IPS-11a (cell line): ENCODE results near the gene HAUS1.
"Not testable (repeated sequence)": the region's sequence is repeated elsewhere in the genome, so short reads cannot be mapped to it uniquely, and the experiment has no call there.

ENCODE experiments used
- H3K4me3 ChIP-seq: one replicate; pipeline ENCODE4 v1.5.1; 2013; ENCODE audit warnings: low read depth, low read length, control low read depth

HAUS1 gene

GRCh38 chr18:46156124-46156745 lies 52.0 kb downstream of the HAUS1 start:
- no peak overlapping the region for H3K4me3 ChIP-seq

GRCh38 chr18:46156843-46157242 lies 52.7 kb downstream of the HAUS1 start:
- no peak overlapping the region for H3K4me3 ChIP-seq

DNA sequence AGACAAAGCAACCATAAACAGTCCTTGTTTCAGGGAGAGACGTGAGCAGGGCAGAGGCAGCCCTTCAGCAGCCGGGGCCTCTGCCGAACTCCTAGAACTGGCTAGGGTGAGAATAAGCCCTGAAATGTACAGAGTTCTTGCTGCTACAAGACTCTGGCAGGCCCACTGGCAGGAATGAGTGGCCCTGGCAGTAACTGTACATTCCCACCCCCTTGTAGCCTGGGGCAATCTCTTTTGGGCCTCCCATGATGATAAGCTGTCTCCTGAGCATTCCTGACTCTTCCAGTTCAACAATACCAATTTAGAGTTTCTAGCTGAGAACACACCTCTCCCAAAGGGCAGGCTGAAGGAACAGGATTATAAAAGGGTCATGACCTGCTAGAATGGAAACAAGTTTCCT lies 54.3 kb downstream of the HAUS1 start:
- no peak overlapping the region for H3K4me3 ChIP-seq

- H3K4me3 ChIP-seq, result no peak overlapping the region
Measured at GRCh38 chr18:46160050-46160798, 56.0 kb downstream of the HAUS1 start.

DNA sequence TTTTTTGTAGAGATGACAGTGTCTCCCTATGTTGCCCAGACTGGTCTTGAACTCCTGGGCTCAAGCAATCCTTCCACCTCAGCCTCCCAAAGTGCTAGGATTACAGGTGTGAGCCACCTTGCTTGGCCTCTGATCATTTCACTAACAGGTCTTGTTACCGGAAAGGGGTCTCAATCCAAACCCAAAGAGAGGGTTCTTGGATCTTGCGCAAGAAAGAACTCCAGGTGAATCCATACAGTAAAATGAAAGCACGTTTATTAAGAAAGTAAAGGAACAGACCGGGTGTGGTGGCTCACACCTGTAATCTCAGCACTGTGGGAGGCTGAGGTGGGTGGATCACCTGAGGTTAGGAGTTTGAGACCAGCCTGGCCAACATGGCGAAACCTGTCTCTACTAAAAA lies 56.7 kb downstream of the HAUS1 start:
- H3K4me3 ChIP-seq, result not testable (repeated sequence)

DNA sequence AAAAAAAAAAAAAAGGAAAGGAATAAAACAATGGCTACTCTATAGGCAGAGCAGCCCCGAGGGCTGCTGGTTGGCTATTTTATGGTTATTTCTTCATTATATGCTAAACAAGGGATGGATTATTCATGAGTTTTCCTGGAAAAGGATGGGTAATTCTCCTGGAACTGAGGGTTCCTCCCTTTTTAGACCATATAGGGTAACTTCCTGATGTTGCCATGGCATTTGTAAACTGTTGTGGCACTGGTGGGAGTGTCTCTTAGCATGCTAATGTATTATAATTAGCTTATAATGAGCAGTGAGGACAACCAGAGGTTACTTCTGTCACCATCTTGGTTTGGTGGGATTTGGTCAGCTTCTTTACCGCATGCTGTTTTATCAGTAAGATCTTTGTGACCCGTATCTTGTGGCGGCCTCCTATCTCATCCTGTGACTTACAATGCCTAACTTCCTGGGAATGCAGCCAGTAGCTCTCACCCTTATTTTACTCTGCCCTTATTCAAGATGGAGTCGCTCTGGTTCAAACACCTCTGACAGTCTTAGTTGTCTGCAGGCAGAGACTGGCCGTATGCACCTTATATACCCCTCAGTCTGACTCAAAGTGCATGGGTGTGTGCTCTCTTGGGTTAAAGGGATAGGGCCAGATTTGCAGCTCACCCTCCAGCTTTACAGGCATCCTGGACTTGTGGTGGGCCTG lies 57.7 kb downstream of the HAUS1 start:
- H3K4me3 ChIP-seq, result no peak overlapping the region

- no peak overlapping the region for H3K4me3 ChIP-seq
Measured at GRCh38 chr18:46163091-46163490, 58.9 kb downstream of the HAUS1 start.

DNA sequence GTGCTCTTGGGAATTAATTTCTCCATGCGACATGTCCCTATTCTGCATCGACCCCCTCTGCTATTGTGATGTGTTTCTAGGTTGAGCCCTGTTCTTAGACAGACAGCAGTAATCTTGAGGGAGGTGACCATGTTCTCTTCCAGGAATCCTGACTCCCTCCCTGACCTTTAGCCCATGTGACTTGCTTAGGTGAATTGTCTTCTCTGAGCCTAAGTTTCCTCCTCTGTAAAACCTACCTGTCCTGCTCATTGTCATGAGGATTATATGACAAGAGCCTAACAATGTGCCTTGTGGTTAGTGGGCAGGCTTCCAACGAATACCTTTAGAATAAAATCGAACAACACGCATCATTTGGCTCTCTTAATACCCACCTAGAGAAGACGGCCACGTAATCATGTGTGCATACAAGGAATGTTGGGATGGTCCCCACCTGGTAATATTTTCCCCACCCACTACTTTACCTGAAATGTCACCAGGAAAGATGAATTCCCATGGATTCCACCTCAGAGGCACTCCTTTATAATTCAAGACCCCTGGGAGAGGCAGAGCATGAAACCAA lies 59.8 kb downstream of the HAUS1 start:
- H3K4me3 ChIP-seq, result no peak overlapping the region

DNA sequence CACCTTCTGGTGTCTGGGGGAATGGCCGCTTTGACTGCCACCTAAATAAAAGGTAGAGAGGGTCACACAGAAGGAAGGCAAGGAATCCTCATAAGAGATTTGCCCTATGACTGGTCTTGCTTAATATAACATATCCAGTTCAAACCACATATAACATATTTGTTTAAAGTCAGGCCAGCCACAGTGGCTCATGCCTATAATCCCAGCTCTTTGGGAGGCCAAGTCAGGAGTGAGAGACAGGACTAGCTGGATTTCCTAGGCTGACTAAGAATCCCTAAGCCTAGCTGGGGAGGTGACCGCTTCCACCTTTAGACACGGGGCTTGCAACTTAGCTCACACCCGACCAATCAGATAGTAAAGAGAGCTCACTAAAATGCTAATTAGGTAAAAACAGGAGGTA lies 60.3 kb downstream of the HAUS1 start:
- not testable (repeated sequence) for H3K4me3 ChIP-seq

GRCh38 chr18:46164920-46165319 lies 60.7 kb downstream of the HAUS1 start:
- H3K4me3 ChIP-seq, result no peak overlapping the region

GRCh38 chr18:46166261-46166970 lies 62.2 kb downstream of the HAUS1 start:
- H3K4me3 ChIP-seq, result no peak overlapping the region

- no peak overlapping the region for H3K4me3 ChIP-seq
Measured at GRCh38 chr18:46167971-46168370, 63.8 kb downstream of the HAUS1 start.

DNA sequence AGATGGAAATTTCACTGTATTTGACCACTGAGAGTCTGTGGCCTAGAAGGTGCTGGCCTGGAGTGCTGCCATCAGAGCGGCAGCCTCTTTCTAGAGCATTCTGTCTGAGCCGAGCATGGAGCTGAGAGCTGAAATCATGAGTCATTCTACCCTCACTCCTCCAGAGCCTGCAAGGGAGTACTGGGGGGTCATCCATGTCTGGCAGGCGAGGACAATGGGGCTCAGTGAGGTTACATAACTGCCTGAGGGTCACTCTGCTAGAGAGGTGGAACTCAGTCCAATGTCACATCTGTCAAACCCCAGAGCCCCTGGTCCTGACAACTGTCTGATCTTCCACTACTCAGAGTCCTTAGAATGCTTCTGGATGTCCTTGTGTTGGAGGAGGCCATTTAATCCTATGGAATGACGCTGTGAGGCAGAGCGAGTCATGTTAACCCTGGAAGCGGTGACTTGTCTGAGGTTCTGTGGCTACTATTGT lies 65.3 kb downstream of the HAUS1 start:
- no peak overlapping the region for H3K4me3 ChIP-seq

GRCh38 chr18:46171331-46171730 lies 67.1 kb downstream of the HAUS1 start:
- H3K4me3 ChIP-seq, result no peak overlapping the region

- H3K4me3 ChIP-seq, result peak overlapping the region; percentile 85
Measured at GRCh38 chr18:46173393-46174341, 69.5 kb downstream of the HAUS1 start.

DNA sequence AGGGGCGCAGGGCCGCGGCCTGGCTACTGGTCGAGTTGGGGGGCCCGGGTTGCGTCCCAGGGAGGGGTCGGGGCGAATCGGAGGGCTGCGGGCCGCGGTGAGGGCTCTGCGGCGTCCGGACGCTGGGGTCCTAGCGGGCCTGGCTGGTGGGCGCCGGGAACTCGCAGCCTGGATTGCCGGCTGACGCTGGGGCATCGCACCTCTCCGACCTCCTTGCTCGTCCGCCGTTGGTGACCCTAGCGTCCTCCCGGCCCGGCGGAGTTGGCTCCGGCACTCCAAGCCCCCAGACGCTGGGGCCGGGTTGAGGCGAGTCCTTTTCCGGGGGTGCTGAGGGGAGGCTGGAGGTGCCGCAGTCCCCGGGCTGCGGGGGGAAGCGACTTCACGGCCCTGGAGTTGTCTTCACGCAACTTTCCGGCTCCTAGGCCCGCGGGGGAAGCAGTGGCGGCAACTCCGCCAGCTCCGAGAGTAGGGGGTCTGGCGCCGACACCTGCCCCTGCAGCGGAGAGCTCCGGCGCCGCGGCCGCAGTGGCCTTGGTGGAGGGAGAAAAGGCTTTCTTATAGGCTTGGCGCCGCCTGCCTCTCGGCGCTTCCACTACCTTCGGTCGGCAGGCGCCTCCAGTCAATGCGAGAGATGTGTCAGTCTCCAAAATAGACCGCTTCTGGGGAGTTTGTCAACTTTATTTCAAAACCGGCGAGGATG lies 70.3 kb downstream of the HAUS1 start:
- peak overlapping the region; percentile 85 for H3K4me3 ChIP-seq

GRCh38 chr18:46176001-46176400 lies 71.8 kb downstream of the HAUS1 start:
- H3K4me3 ChIP-seq, result no peak overlapping the region
